KMS-11 (cell line): ENCODE data around the gene SLC35B1.

ENCODE experiments used
- H2AFZ ChIP-seq: fragments of 200-600 bp; sonication (generic); 2 replicates; pipeline ENCODE4 v1.6.1; 2016; ENCODE audit warnings: antibody characterized with exemption, mixed run types, low read depth
- H3K27ac ChIP-seq: fragments of 200-600 bp; sonication (generic); 2 replicates; pipeline ENCODE4 v1.6.1; 2016; ENCODE audit warnings: mild to moderate bottlenecking, mixed run types
- H3K27me3 ChIP-seq: fragments of 200-600 bp; sonication (generic); 2 replicates; pipeline ENCODE4 v1.6.1; 2017; ENCODE audit warnings: mild to moderate bottlenecking, low read depth, mixed run types, moderate library complexity; ENCODE audit not compliant: insufficient read depth
- H3K36me3 ChIP-seq: fragments of 200-600 bp; sonication (generic); 2 replicates; pipeline ENCODE4 v1.6.1; 2017; ENCODE audit warnings: mild to moderate bottlenecking, mixed run types; ENCODE audit not compliant: insufficient read depth
- H3K4me1 ChIP-seq: fragments of 200-600 bp; sonication (generic); 2 replicates; pipeline ENCODE4 v1.6.1; 2016; ENCODE audit warnings: mild to moderate bottlenecking, low read depth, mixed run types; ENCODE audit not compliant: poor library complexity, severe bottlenecking
- H3K4me2 ChIP-seq: fragments of 200-600 bp; sonication (generic); 2 replicates; pipeline ENCODE4 v1.7.0; 2016; ENCODE audit warnings: mild to moderate bottlenecking, mixed run types
- H3K4me3 ChIP-seq: fragments of 200-600 bp; sonication (generic); IDR thresholded peaks from 2 replicates; pipeline ENCODE4 v1.6.1; 2017; ENCODE audit warnings: low read depth, low read length, mixed read lengths; ENCODE audit not compliant: insufficient read depth
- H3K79me2 ChIP-seq: fragments of 200-600 bp; sonication (generic); 2 replicates; pipeline ENCODE4 v1.6.1; 2016; ENCODE audit warnings: low read depth, mixed run types; ENCODE audit not compliant: insufficient read depth
- H3K9ac ChIP-seq: fragments of 200-600 bp; sonication (generic); 2 replicates; pipeline ENCODE4 v1.6.1; 2016; ENCODE audit warnings: mild to moderate bottlenecking, mixed run types
- H4K20me1 ChIP-seq: fragments of 200-600 bp; sonication (generic); 2 replicates; pipeline ENCODE4 v1.6.1; 2016; ENCODE audit warnings: mild to moderate bottlenecking, mixed run types; ENCODE audit not compliant: insufficient read depth
- CTCF ChIP-seq: fragments of 200-600 bp; sonication (generic); conservative IDR thresholded peaks from 2 replicates; pipeline ENCODE4 v1.6.1; 2017; ENCODE audit warnings: low read depth, mild to moderate bottlenecking, antibody characterized with exemption, low read length, moderate library complexity, mixed read lengths

Gene SLC35B1

GRCh38 chr17:49708515-49709183 lies 885 bp upstream of the SLC35B1 start:
- H3K4me1 ChIP-seq = peaks cover 22% of the 10 kb centered on the region
- H4K20me1 ChIP-seq = no peaks in the 10 kb centered on the region
- no peak overlapping the region for H3K4me3 ChIP-seq
- H3K4me2 ChIP-seq = no peak overlapping the region; the same call in 1 of the 2 replicates
- no peaks in the 10 kb centered on the region; the same call in 1 of the 2 replicates for H3K36me3 ChIP-seq
- H3K27me3 ChIP-seq = no peaks in the 10 kb centered on the region
- peak overlapping the region; percentile 88; the same call in 1 of the 2 replicates for H3K27ac ChIP-seq
- no peak overlapping the region for H3K9ac ChIP-seq
- peaks cover 18% of the 10 kb centered on the region for H3K79me2 ChIP-seq
- TF ChIP-seq CTCF = no peak; the same call in 1 of the 2 replicates
- H2AFZ ChIP-seq = no peak overlapping the region

- H2AFZ ChIP-seq = peak overlapping the region; percentile 77; the same call in 1 of the 2 replicates
- H3K27ac ChIP-seq = peak overlapping the region; percentile 88
- H3K4me1 ChIP-seq = peaks cover 22% of the 10 kb centered on the region
- no peaks in the 10 kb centered on the region for H4K20me1 ChIP-seq
- H3K9ac ChIP-seq = peak overlapping the region; percentile 98
- H3K27me3 ChIP-seq = no peaks in the 10 kb centered on the region
- H3K4me2 ChIP-seq = peak overlapping the region; percentile 89
- 0 out of 2 replicates have a peak, but pooled peaks have one; percentile 14 for TF ChIP-seq CTCF
- peaks cover 18% of the 10 kb centered on the region for H3K79me2 ChIP-seq
- no peaks in the 10 kb centered on the region; the same call in 1 of the 2 replicates for H3K36me3 ChIP-seq
- peak overlapping the region; percentile 55 for H3K4me3 ChIP-seq
Observed at GRCh38 chr17:49707246-49707607, 537 bp downstream of the SLC35B1 start.

- no peak overlapping the region for H3K4me3 ChIP-seq
- no peak overlapping the region for H3K27ac ChIP-seq
- H3K4me2 ChIP-seq = no peak overlapping the region
Observed at GRCh38 chr17:49705254-49705653, 2.5 kb downstream of the SLC35B1 start.

GRCh38 chr17:49703557-49704277 lies 4.0 kb downstream of the SLC35B1 start:
- H4K20me1 ChIP-seq = no peaks in the 10 kb centered on the region
- H3K27me3 ChIP-seq = no peaks in the 10 kb centered on the region
- no peak overlapping the region for H3K9ac ChIP-seq
- H3K4me2 ChIP-seq = no peak overlapping the region
- no peak overlapping the region for H3K4me3 ChIP-seq
- H2AFZ ChIP-seq = no peak overlapping the region
- no peaks in the 10 kb centered on the region; the same call in 1 of the 2 replicates for H3K36me3 ChIP-seq
- H3K79me2 ChIP-seq = peaks cover 18% of the 10 kb centered on the region
- peaks cover 20% of the 10 kb centered on the region for H3K4me1 ChIP-seq
- no peak overlapping the region for H3K27ac ChIP-seq
- peak; percentile 73 for TF ChIP-seq CTCF

More at GRCh38 chr17:49705254-49705653, 2.5 kb downstream of the SLC35B1 start:
- no peak for TF ChIP-seq CTCF
- H3K36me3 ChIP-seq = no peaks in the 10 kb centered on the region; the same call in 1 of the 2 replicates
- no peak overlapping the region for H2AFZ ChIP-seq
- no peaks in the 10 kb centered on the region for H4K20me1 ChIP-seq
- no peaks in the 10 kb centered on the region for H3K27me3 ChIP-seq
- no peak overlapping the region for H3K9ac ChIP-seq
- H3K4me1 ChIP-seq = peaks cover 22% of the 10 kb centered on the region
- H3K79me2 ChIP-seq = peaks cover 18% of the 10 kb centered on the region
